GM12873 (cell line): ENCODE results near the gene C1orf174.

Experiments used
- TF ChIP-seq, protein P1 (sequence below): IDR thresholded peaks from 2 replicates; pipeline ENCODE4 v1.5.1; 2012; ENCODE audit warnings: low read depth, mild to moderate bottlenecking, moderate library complexity, low read length, control low read depth; ENCODE audit not compliant: insufficient read depth; ENCODE audit errors: missing control alignments

Gene C1orf174

DNA sequence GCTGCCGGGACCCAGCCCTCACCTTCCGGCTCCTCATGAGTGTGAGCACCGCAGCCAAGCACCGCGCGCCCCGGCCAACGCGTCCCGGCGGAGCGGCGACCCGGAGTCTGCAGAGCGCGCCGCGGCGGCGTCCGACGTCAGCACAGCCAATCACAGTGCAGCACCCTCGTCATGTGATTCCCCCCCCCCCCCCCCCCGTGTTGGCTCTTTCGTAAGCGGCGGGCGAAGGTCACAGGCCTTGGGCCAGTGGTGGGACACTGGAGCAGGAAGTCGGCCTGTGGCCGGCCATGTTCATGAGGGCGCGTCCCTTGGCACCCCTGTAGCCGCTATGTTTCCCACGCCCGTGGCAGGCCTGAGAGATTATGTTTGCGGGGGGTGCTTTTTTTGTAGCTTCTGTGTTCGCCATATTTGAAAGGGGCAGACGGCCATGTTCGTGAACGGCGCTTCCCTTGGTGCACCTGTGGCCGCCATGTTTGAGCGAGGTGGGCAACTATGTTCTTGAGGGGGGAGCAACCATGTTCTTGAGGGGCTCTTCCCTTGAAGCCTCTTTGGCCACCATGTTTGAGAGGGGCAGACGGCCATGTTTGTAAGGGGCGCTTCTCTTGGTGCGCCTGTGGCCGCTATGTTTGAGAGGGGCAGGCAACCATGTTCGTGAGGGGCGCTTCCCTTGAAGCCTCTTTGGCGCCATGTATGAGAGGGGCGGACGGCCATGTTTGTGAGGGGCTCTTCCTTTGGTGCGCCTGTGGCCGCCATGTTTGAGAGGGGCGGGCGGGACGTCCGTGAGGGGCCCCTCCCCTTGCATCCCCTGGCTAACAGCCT is at the start of gene C1orf174:
Gene C1orf174 (minus strand): TSS at position 123 of the 819 bp plus-strand sequence. CDS start 86 bp downstream, at position 37.
- TF ChIP-seq, protein P1, sequence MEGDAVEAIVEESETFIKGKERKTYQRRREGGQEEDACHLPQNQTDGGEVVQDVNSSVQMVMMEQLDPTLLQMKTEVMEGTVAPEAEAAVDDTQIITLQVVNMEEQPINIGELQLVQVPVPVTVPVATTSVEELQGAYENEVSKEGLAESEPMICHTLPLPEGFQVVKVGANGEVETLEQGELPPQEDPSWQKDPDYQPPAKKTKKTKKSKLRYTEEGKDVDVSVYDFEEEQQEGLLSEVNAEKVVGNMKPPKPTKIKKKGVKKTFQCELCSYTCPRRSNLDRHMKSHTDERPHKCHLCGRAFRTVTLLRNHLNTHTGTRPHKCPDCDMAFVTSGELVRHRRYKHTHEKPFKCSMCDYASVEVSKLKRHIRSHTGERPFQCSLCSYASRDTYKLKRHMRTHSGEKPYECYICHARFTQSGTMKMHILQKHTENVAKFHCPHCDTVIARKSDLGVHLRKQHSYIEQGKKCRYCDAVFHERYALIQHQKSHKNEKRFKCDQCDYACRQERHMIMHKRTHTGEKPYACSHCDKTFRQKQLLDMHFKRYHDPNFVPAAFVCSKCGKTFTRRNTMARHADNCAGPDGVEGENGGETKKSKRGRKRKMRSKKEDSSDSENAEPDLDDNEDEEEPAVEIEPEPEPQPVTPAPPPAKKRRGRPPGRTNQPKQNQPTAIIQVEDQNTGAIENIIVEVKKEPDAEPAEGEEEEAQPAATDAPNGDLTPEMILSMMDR, result no peak

- TF ChIP-seq, protein P1, result no peak
Observed at GRCh38 chr1:3948344-3948743, 48.3 kb upstream of the C1orf174 start.

GRCh38 chr1:3945916-3946840 is 46.1 kb upstream of the C1orf174 start:
- TF ChIP-seq, protein P1, result no peak

GRCh38 chr1:3945222-3945621 is 45.1 kb upstream of the C1orf174 start:
- TF ChIP-seq, protein P1, result no peak

DNA sequence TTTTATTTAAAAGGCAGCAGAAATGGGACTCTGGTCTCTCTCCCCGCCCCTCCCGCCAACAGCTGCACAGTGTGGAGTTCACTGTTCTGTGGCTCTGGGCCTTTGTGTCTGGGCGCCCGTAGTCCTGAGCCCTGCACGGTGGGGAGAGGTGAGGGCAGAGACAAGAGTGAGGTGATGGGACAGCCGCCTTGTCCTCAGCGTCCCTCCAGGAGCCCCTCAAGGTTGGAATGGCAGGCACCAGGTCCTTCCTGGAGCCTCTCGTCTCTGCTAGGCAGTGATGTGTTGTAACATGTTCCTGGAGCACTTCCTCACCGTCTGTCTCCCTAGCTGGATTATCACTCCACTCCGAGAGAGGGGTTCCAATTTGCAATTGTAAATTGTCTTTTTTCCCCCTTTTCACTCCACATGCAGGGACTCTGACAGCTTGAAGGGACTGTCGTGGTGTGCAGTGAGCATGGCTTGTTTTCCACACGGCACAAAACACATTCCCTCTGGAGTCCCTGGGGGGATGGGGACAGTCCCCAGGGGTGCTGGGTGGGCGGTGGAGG is 44.6 kb upstream of the C1orf174 start:
- TF ChIP-seq, protein P1, result no peak

DNA sequence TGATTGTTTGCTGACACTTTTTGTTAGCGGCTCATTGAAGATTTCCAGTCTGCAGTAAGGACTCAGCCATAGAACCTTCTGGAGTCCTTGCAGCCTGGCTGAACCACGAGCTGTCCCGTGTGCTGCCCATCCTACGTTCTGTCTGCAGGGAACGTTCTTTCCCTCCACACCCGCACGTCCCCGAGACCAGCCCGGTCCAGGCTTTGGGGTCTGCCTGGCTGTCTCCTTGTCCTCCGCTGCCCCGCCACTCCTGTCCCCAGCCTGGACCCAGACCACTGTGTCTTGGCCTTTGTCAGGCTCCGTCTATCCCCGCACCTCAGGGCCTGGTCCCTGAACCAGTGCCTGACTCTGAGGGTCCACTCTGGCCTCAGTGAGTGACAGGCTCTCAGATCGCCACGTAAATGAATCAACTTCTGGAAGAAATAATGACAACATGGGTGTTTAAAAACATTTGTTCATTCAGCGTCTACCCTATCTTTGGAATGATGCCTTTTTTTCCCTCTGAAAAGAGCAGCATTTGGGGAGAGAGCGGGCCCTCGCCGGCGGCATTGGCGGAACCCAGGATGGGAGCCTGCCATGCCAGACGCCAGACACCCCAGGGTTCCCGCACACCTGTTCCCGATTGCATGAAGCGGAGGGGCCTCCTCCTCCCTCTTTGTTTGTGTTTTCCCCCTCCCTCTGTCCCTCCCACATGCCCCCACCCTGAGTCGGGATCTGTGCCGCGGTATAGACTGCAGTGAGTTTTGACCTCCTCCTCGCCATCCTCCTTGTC is 43.9 kb upstream of the C1orf174 start:
- TF ChIP-seq, protein P1, result no peak
